ENCODE data around the gene FGFR4.

The FGFR4 gene

DNA sequence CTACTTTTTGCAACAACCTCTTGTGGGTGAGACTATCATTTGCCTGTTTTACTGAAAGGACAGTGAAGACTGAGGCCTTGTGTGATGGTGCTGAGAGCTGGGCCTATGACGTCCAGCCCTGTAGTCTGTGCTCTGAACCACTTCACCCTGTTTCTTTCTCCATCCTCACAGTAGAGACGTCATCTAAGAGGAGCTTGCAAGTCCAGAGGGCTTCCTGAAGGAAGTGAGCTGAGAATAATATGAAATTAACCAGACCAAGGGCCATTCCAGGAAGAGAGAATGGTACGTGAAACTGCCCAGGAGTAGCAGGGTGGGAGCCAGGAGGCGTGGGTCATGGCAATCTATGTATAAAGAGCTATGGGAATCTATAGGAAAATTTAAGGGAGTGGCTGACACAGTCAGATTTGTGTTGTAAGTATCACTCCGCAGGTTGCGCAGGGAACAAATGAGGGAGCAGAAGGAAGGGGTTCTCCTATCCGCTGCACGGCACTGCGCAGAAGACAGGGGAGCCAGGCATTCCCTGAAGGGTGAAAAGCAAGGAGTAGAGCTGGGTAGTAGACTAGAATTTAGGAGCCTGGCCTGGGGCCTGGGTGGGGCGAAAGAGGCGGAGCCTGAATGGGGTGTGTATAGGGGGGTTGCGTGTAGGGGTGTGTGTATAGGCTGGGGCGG lies 596 bp upstream of the FGFR4 start:
- DNase-seq (ENCODE audit: low spot score), result no peak

DNA sequence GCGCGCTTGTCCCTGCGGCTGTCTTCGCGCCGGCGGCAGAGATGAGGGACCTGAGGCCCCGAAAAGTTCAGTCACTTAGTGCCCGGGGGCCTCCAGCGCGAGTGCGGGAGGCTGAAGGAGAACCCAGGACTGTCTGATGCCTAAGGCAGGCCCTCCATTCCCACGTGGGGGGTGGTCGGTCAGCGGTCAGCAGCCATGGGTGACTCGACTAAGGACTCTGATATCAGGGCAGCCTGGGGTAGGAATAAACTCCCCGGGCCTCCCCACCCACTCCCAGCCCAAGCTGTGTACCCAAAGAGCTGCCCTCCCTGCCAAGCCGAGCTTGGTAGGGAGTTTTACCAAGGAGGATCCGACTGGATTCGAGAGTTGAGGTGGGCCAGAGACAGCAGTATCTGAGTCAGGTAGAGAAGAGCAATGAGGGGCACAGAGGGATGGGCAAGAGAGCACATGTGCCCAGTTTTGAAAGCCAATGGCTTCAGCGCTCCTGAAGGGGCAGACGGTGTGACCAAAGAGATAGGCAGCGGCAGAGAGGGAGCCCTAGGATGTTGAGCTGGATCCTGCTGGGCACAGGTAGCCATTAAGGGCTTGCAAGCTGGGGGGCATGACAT lies 787 bp downstream of the FGFR4 start:
- DNase-seq (ENCODE audit: low spot score), result no peak

DNA sequence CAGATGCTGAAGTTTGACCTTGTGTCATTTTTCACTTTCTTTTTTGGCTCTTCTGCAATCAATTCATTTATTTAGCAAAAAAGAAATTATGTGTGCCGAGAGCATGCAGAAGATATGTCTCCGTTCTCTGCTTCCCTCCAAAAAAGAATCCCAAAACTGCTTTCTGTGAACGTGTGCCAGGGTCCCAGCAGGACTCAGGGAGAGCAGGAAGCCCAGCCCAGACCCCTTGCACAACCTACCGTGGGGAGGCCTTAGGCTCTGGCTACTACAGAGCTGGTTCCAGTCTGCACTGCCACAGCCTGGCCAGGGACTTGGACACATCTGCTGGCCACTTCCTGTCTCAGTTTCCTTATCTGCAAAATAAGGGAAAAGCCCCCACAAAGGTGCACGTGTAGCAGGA lies 2.4 kb downstream of the FGFR4 start:
- DNase-seq (ENCODE audit: low spot score), result no peak

DNA sequence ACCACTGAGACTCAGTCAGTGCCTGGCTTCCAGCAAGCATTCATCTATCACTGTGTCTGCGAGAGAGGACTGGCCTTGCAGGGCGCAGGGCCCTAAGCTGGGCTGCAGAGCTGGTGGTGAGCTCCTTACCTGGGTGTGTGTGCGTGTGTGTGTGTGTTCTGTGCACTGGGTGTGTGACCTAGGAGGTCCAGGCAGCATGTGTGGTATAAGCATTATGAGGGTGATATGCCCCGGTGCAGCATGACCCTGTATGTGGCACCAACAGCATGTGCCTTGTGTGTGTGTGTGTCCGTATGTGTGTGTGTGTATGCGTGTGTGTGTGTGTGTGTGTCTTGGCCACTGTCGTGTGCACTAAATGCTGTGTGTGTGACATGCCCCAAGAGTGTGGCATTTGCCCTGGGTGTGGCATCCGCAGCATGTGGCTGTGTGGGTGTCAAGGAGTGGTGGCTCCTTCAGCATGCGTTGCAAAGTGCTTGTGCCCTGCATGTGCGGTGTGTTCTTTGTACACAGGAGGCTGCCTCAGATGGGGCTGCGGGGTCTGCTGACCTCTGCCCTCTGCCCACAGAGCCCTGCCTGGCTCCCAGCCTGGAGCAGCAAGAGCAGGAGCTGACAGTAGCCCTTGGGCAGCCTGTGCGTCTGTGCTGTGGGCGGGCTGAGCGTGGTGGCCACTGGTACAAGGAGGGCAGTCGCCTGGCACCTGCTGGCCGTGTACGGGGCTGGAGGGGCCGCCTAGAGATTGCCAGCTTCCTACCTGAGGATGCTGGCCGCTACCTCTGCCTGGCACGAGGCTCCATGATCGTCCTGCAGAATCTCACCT lies 3.3 kb downstream of the FGFR4 start:
- no peak for DNase-seq (ENCODE audit: low spot score)

DNA sequence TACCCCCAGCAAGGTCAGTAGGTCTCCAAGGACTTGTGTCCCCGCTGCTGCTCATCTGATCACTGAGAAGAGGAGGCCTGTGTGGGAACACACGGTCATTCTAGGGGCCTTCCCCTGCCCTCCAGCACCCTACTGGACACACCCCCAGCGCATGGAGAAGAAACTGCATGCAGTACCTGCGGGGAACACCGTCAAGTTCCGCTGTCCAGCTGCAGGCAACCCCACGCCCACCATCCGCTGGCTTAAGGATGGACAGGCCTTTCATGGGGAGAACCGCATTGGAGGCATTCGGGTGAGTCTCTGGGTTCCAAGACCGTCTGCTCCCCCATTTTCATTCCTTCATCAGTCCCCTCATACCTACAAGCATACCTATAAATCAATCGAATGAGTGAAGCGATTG lies 4.1 kb downstream of the FGFR4 start:
- no peak for DNase-seq (ENCODE audit: low spot score)

DNA sequence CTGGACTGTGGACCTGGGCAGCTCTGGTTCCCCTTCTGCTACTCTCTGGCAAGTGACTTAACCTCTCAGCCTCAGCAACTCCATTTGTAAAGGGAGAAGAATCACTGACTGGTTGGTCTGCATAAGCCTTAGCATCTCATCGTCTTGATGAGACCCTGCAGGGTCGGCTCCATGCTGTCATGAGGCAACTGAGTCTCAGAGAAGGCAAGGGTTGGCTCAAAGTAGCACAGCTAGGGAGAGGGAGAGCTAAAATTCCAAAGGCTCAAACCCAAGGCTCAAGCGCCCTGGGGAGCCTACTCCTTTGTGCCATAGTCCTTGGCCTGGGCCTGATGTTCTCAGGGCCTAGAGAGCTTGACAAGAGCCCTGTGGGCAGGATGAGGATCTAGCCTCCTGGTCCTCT lies 4.5 kb downstream of the FGFR4 start:
- no peak for DNase-seq (ENCODE audit: low spot score)

DNA sequence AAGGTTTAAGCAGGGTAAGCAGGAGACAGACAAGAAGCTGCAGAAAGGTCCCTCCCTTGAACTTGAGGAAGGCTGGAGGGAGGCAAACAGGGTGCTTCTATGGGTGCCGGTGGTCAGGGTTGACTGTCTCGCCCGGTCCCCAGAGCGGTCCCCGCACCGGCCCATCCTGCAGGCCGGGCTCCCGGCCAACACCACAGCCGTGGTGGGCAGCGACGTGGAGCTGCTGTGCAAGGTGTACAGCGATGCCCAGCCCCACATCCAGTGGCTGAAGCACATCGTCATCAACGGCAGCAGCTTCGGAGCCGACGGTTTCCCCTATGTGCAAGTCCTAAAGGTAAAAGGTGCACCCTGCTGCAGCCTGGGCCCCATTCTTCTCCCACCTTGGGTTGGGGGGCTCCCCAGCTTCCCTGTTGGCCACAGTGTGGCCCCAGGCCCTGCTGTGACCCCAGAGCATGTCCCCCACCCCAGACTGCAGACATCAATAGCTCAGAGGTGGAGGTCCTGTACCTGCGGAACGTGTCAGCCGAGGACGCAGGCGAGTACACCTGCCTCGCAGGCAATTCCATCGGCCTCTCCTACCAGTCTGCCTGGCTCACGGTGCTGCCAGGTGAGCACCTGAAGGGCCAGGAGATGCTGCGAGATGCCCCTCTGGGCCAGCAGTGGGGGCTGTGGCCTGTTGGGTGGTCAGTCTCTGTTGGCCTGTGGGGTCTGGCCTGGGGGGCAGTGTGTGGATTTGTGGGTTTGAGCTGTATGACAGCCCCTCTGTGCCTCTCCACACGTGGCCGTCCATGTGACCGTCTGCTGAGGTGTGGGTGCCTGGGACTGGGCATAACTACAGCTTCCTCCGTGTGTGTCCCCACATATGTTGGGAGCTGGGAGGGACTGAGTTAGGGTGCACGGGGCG lies 5.7 kb downstream of the FGFR4 start:
- DNase-seq (ENCODE audit: low spot score), result no peak

DNA sequence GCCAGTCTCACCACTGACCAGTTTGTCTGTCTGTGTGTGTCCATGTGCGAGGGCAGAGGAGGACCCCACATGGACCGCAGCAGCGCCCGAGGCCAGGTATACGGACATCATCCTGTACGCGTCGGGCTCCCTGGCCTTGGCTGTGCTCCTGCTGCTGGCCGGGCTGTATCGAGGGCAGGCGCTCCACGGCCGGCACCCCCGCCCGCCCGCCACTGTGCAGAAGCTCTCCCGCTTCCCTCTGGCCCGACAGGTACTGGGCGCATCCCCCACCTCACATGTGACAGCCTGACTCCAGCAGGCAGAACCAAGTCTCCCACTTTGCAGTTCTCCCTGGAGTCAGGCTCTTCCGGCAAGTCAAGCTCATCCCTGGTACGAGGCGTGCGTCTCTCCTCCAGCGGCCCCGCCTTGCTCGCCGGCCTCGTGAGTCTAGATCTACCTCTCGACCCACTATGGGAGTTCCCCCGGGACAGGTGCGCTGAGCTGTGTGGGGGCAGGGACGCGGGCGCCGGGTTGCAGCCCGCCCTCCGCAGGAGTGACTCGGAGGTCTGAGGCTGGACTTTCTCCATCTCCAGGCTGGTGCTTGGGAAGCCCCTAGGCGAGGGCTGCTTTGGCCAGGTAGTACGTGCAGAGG lies 6.5 kb downstream of the FGFR4 start:
- DNase-seq (ENCODE audit: low spot score), result no peak

DNA sequence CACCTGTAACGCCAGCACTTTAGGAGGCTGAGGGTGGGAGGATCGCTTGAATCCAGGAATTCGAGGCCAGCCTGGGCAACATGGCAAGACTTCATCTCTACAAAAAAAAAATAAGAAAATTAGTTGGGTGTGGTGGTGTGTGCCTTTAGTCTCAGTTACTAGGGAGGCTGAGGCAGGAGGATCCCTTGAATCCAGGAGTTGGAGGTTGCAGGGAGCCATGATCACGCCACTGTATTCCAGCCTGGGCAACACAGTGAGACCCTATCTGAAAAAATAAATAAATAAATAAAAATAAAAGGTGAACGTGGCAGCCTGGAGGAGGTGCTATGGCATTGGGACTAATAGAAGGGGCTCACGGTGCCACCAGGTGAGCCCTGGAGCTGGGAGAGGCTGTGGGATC lies 7.1 kb downstream of the FGFR4 start:
- DNase-seq (ENCODE audit: low spot score), result no peak

DNA sequence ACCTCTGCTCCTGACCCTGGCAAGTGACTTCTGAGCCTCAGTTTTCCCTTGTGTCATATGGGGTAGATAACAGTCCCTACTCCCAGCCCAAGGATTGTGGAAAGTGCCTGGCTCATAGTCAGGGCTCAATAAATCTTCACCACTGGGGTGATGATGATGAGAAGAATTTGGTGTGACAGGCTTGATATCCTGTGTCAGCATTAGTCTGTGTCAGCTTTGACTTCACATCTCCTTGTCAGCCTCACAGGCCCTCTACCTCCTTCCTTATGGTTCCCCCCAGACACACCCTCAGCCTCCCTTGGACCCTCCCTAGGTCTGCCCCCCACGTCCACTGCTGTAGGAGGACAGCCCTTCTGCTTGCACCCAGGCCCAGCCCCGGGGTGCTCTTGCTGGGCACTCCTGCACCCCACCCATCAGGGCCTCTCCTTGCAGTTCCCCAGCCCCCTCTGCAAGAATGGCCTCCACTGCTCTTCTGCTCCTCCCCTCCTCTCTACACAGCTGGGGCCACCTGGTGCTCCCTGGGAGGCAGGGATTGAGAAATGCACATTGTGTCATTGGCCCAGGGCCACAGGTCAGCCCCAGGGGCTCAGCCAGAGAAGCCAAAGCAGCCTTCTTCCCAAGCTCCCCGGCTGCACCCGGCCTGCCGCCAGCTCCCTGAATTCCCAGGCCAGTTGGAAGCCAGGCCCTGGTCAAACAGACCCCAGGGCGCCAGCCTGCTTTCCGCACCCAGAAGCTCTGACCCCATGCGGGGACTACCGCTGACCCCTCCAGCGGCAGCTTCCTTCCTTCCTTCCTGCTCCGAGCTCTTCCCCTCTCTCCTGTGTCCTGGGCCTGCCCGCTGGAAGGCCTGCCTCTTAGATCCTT lies 7.7 kb downstream of the FGFR4 start:
- peak; percentile 50 for DNase-seq (ENCODE audit: low spot score)

DNA sequence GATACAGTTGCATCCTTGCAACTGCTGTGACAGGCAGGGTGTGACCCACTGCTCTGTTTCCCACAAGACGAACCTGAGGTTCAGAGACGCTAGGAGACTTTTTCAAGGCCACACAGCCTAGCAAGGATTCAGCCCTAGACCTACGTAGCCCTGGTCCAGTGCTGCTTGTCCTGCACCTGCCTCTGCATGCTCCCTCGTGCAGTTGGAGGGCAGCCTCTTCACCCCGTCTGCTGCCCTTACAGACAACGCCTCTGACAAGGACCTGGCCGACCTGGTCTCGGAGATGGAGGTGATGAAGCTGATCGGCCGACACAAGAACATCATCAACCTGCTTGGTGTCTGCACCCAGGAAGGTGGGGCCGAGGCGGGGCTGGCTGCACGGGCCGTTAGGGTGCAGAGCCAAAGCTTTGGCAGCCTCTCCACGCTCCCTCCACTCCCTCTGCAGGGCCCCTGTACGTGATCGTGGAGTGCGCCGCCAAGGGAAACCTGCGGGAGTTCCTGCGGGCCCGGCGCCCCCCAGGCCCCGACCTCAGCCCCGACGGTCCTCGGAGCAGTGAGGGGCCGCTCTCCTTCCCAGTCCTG lies 8.5 kb downstream of the FGFR4 start:
- no peak for DNase-seq (ENCODE audit: low spot score)

DNA sequence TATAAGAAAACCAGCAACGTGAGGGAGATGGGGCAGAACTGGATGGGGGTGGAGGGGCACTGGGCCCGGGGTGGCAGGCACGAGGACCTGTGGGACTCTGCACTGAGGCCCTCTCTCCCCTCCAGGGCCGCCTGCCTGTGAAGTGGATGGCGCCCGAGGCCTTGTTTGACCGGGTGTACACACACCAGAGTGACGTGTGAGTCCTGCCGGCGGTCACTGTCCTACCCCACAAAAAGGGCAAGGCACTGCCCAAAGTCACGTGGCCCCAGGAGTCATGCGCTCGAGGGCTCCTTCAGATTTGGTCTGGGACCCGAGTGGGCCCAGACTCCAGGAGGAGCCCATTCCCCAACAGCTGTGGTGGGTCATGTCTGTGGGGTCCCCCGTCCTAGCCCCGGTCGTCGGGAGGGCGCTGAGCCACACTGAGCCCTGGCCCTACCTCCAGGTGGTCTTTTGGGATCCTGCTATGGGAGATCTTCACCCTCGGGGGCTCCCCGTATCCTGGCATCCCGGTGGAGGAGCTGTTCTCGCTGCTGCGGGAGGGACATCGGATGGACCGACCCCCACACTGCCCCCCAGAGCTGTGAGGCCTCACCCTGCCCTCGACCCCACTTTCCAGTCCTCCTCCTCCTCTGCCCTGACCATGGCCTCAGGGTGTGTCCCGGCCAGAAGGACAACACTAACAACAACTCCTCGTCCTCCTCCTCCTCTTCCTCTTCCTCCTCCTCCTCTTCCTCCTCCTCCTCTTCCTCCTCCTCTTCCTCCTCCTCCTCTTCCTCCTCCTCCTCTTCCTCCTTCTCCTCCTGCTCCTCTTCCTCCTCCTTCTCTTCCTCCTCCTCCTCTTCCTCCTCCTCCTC lies 9.7 kb downstream of the FGFR4 start:
- no peak for DNase-seq (ENCODE audit: low spot score)

DNA sequence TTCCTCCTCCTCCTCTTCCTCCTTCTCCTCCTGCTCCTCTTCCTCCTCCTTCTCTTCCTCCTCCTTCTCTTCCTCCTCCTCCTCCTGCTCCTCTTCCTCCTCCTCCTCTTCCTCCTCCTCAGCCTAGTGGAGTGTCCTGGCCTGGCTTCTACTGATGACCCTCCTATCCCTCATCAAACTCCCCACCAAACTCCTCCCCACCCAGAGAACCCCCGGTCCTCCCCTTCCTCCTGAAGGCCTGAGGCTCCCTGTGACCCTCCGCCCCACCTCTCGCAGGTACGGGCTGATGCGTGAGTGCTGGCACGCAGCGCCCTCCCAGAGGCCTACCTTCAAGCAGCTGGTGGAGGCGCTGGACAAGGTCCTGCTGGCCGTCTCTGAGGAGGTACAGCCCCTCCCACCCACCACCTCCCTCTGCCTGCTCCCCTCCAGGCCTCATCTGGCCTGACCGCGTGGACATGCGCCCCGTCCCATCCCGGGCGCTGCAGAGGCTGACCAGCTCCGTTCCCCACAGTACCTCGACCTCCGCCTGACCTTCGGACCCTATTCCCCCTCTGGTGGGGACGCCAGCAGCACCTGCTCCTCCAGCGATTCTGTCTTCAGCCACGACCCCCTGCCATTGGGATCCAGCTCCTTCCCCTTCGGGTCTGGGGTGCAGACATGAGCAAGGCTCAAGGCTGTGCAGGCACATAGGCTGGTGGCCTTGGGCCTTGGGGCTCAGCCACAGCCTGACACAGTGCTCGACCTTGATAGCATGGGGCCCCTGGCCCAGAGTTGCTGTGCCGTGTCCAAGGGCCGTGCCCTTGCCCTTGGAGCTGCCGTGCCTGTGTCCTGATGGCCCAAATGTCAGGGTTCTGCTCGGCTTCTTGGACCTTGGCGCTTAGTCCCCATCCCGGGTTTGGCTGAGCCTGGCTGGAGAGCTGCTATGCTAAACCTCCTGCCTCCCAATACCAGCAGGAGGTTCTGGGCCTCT lies 10.6 kb downstream of the FGFR4 start:
- DNase-seq (ENCODE audit: low spot score), result no peak

DNA sequence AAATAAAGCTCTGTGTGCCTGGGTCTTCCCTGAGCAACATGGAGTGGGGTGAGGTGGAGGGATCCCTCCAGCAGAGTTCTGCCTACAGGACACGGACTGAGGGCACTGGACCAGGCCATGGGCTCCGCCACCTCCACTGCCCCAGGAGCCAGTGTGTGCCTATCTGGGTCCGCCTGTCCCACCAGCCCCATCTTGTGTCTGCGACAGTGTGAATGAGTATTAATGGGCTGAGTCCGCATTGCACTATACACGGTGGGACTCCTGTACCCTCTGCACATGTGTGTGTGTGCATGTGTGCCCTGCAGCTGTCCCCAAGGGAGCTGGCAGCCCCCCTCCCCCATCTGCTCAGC lies 11.4 kb downstream of the FGFR4 start:
- DNase-seq (ENCODE audit: low spot score), result no peak

DNA sequence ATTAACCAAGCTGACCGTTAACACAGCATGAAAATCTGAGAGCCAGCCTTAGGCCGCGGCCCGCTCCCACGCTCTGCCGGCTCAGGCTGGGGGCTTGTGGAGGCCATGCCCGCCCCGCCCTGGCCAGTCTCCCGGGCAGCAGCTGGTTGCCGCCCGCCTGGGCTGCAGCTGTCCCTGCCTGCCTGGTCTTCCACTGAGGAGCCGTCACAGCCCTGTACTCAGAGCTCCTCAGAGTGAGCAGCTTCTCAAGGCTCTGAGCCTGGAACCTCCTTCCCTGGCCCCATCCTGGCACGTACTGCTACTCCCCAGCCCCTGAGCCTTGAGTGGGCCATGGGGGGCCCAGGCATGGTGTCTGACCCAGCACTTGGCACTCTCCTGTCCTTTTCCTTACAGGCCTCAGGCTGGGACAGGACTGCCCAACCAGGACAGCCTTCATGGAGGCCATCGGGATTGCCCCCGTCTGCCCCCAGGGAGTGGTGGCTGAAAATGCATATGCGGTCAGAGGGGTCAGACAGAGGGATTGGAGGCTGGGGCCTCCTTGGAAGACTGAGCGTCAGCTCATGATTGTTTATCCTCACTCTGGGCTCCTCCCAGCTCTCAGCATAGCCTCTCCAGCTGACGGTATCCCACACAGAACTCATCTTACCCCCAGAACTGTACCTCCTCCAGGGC lies 11.9 kb downstream of the FGFR4 start:
- peak; percentile 42 for DNase-seq (ENCODE audit: low spot score)

DNA sequence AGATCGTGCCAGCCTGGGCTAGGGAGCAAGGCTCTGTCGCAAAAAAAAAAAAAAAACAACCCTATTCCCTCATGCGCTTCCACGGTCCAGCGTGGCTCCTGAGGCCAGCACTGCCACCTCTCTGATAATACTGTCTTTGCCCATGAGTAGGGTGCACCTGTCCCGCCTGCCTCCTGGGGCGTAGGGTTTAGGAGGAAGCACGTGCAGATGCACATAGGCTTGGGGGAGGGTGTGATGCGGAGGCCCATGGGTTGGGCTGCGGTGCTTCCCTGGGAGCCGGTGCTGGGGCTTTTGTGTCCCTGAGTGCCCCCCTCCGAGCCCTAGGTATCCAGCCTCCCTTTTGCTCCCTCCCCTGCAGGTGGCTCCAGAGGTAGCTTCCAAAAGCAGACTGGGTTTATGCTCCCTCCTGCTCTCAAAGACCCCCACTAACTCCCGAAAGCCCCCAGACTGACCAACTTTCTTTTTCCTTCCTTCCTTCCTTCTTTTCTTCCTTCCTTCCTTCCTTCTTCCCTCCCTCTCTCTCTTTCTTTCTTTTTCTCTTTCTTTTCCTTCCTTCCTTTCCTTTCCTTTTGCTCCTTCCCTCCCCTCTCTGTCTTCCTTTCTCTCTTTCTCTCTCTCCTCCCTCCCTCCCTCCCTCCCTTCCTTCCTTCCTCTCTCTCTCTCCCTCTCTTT lies 12.8 kb downstream of the FGFR4 start:
- no peak for DNase-seq (ENCODE audit: low spot score)

DNA sequence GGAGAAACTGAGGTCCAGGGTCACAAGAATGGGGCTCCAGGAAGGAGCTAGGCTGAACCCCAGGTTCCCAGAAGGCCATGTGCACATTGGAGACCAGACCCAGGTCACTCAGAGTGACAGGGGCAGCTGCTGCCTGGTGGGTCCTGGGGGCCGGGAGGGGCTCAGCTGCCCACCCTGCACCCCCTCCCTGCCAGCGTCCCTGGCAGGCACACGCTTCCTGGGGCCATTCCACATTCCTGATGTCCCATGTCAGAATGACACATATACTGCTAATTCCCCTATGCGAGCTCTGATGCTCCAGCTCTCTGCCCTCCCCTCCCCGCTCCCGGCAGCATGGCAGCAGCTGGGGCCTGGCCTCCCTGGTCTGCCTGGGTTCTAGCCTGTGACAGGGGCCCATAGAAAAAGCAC lies 14.0 kb downstream of the FGFR4 start:
- DNase-seq (ENCODE audit: low spot score), result peak; percentile 49
